GM21360 (cell line): ENCODE data around the gene CBX5.
"Not testable (repeated sequence)": the region's sequence is repeated elsewhere in the genome, so short reads cannot be mapped to it uniquely, and the experiment has no call there.

ENCODE experiments used
- ATAC-seq: cut with Tn5 transposase; IDR thresholded peaks from one replicate; pipeline ENCODE4 v1.9.1; 2021; ENCODE audit warnings: mild to moderate bottlenecking, moderate library complexity; ENCODE audit not compliant: unreplicated experiment

Gene CBX5

DNA sequence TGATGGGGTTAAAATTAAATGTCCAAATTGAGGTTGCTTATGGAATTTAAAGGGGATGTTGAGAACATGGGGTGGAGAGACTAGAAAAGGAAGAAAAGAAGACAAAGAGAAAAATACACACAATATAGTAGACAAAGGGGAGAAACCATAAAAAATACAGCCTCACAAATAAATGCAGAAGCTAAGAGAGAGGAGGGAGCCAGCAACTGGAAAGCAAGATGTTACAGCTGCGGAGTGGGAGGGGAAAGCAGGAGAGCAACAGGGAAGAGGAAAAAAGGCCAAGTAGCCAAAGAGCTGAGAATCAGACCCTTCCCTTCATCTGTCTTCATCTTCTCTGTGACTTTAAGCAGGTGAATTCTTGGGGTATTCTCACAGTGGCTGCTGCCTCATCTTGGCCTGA, 51.5 kb downstream of the CBX5 start:
- no peak for ATAC-seq

DNA sequence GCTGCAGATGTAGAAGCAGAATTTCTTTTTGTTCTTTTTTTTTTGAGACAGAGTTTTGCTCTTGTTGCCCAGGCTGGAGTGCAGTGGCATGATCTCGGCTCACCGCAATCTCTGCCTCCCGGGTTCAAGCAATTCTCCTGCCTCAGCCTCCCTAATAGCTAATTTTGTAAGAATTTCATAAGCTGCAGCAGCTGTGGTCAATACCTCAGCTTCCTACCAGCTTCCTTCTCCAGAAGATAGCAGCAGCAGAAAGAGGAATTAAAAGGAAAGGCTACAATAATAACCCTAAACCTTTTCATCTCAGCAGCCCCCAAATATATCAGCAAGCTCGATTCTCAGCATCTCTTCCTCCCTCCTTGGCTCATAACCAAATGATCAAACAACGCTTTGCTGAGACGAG, 52.0 kb downstream of the CBX5 start:
- ATAC-seq, result not testable (repeated sequence)

DNA sequence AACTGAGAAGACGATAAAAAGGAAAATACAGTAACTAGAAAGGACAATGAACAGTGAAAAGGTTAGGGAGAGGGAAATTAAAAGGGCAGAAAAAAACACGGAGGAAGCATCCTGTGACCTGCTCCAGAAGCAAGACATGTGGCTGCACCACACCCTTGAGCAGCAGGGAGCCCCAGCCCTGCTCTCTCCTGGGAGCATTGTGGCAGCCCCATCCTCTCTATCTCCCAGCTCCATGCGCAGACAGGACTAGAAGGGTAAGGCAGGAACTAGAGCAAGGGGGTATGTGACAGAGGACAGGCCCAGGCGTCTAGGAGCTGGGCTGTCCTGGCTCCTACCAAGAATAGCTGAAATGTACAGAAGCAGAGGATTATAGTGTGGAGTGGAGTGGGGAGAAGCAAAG, 52.5 kb downstream of the CBX5 start:
- no peak for ATAC-seq

DNA sequence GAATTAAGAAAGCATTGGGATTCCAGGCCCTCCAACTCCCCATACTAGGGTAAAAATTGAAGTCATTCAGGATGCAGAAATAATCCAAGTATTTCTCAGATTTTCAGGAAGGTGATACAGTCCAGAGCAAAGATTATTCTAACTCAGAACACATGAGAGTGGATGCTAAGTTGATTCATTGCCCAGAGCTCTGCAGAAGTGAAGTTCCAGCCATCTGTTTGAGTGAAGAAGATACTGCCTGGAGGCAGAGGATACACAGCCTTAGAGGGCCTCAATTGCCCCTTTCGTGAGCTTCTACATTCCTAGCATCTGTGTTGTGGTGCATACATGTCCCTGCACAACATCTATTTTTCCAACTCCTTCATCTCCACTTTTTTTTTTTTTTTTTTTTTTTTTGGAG, 54.3 kb downstream of the CBX5 start:
- ATAC-seq, result no peak

DNA sequence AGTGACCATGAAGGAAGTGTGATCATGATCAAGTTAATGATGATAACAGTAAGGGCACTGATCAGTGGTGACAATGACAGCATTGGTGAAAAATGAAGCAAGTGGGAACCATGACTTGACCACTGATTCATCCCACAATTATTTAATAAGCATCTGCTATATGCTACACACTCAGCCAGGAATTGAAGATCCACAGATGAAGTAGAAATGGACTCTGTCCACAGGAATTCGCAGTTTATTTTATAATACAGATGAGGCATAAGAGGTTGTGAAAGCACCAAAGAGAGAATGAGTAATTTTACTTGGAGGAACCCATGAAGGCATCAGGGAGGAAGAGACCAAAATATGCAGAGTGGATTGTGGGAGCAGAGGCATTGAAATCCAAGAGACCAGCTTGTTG, 57.3 kb downstream of the CBX5 start:
- no peak for ATAC-seq

DNA sequence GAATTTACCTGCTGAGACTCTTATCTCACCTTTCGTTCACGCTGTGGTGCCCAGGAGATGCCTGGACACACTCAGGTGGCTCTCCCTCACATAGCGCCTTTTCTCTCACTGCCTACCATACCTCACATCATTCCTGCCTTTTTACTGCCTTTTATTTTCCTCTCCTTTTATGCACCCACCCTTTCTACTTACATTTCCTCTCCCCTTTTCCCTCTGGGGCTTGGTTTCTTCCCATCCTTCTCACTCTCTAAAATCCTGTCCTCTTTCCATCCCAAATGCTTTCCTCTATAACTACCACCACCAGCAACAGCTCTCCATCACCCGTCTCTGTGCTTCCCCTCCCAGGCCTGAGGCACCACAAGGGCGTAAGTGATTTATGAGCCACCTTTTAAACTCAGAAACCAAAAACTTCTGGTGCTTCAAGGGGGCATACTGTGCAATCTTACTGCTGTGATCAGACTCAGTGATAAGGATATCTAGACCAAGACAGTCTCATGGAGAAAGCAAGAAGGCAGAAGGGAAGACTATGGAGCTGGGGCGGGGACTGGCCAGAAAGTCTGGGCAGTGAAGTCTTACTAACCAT, 58.4 kb downstream of the CBX5 start:
- ATAC-seq, result no peak

DNA sequence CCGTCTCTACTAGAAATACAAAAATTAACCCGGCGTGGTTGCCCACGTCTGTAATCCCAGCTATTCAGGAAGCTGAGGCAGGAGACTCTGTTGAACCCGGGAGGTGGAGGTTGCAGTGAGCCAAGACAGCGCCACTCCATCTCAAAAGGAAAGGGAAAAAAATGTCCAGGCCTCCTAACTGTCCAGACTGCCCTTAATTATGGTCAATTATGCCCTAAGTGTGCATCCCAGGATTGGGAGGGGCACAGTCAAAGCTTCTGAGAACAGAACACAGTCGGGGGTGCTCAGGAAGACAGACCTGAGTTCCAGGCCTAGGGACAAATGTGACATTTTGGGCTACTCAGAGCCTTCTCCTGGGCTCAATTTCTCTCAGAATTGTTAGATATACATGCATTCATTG, 59.4 kb downstream of the CBX5 start:
- no peak for ATAC-seq

DNA sequence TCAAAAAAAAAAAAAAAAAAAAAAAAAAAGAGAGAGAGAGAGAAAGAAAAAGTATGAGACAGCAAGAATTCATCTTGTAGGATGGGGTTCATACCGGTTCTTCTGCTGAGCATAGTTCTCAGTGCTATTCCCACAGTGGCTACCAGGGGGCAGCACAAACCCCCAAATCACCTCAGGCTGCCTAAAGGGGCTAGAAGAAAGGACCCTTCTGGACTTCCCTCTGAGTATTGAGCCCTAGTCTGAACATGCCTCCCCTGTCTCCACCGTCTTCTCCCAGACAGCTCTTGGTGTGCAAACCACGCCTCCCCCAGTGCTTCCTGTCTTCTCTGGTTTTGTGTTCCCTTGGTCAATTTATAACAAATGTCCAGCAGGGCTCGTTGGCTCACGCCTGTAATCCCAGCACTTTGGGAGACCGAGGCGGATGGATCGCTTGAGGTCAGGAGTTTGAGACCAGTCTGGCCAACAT, 59.8 kb downstream of the CBX5 start:
- ATAC-seq, result no peak

DNA sequence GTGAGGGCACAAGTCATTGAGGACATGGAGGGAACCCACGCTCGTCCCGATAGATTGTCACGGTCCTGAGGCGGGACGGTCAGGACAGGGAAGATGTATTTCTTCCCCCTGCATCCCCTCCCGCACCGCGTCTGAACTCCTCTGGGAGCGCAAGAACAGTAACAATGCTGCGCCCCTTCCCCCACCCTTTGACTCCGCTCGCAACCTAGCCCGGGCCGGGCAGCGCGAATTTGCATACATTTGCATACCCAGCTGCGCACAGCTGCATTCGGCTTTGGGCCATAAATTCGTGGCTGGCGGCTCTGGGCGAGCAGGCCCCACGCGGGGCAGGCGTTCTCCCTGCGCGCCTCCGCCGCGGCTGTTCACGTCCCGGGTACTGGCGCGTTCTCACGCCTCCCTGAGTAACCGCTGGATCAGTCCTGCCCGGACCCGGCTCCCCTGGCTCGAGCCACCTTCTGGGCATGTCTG, 62.1 kb downstream of the CBX5 start:
- ATAC-seq, result peak; percentile 29

DNA sequence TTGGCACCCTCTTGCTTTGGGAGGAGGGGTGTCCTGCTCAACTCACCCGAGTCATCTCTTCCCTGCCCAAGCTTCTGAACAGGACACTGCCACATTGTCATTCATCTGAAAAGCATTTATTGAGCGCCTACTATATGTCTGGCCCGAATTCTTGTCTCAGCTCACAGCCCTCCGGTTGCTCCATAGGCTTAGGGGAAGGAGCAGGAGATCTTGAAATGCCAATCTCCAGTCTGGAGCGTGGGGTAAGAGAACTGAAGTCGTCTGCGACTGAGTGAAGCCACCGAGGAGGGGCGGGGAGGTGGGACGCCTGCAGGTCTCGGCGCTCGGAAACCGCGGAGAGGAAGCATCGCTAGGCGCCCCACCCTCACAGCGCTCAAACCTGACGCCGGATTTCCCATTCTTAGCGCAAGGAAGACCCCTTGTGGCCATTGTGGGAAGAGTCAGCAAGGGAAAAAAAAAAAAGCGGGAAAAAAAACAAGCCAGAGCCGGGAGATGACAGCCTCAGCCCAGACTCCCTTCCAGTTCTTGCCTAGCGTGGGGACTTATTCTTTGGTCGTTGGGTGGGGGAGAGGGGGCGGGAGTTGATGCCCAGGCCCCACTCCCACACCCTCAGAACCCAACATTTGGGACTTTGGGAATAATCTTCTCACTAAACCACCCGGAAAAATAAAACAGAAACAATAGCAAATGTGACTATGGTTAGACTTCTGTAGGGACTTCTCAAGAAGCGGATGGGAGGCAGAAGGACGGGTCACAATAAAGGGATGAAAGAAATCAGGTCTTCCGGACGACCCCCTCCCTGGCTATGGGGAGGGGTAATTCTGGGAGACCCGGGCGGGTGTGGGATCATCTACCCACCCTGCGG, 62.9 kb downstream of the CBX5 start:
- ATAC-seq, result no peak

DNA sequence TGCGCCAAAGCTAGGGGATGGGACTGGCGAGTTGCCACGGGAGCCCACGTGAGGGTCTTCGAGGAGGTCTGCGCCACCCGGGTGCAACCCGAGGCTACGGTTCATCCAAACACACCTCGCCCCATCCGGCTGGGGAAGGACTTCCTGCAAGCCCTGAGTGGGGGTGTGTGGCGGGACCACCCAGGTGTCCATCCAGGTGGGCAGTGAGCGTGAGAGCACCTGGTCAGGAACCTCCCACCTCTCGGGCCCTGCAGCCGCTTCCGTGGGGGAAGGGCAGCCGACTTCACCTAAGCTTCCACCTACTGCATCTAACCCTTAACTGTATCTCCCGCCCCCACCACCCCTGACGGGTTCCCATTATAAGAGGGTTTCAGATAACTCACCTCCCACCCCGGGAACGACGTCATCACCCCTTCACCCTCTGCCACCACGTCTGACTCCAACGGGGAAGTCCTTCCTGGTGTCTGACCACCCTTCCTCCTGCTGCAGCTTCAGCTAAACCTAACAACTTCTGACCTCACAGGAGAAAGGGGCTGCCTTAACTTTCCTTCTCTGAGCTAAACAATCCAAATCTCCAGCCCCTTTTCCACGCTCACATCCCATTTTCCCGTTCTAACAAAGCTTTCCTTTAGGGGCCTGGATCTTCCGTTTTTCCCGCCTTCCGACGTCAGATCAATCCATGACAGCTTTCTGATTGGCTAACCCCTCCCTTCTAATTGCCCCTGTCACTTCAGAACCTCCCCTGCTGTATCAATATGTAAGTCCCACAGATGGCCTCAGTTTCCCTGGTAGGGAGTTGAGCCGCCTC, 63.7 kb downstream of the CBX5 start:
- ATAC-seq, result no peak

DNA sequence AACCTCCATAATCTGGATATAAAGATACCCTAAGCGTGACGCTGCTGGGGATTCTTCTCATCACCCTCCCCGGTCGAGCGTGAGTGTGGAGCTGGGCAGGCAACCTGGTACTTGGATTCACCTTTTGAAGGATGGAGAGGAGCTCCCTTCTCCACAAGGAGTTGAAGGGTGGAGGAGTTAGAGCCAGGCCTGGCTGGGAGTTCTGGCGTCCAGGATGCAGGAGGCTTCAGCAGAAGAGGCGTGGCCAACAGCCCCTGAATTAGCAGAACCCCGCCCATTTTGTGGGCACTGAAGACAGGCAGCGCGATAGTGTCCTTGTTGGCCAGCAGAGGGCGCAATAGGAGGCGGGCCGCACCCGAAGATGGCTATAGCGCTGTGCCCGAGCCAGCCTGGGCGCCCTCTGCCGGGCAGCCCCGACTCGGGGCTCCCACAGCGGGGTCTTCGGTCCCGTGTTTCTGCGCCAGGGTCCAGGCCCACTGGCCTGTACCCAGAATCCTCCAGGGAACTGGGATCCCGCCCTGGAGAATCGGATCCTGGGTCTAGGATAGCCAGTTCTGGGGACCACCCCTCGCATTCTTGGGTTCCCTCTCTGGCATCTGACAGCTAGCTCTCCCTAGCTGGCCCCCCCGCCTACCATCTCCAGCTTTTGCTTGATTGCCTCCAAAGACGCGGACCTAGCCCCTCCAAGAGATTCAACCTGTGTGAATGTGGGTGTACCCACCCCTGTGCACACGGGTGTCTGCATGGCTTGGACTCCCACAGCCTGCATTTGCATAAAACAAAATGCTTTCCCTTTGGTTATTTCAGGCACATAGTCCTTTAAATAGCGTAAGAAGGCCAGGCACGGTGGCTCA, 65.1 kb downstream of the CBX5 start:
- ATAC-seq, result peak; percentile 59

DNA sequence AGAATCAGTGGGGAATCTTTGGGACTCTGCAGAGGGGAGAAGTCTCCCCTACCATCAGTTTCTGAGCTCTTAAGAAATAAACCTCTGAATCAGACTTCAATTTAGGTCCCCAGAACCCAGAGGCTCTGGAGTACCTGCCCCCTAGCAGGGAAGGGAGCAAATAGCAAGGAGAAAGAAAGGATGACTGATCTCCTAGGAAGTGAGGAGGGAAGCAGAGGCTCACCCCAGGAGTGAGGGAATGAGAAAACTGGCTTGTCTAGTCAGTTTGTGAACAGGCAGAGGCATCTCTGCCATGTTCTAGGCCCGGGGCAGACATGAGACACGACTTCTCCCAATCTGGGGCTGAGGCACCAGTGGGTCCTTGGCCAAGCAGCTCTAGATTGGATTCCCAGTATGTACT, 66.8 kb downstream of the CBX5 start:
- no peak for ATAC-seq

DNA sequence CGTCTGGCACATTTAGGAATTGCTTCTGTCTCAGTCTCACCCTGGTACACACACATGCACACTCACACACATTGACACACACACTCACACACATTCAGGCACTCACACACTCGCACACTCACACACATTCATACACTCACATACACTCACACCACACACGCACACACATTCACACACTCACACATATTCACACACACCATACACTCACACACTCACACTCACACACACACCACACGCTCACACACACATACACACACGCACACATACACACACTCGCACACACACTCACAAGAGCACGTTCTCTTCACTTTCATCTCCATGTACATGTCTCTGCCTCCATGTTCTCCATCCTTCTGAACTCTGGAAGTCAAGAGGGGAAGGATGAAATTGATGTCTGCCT, 68.0 kb downstream of the CBX5 start:
- ATAC-seq, result no peak

DNA sequence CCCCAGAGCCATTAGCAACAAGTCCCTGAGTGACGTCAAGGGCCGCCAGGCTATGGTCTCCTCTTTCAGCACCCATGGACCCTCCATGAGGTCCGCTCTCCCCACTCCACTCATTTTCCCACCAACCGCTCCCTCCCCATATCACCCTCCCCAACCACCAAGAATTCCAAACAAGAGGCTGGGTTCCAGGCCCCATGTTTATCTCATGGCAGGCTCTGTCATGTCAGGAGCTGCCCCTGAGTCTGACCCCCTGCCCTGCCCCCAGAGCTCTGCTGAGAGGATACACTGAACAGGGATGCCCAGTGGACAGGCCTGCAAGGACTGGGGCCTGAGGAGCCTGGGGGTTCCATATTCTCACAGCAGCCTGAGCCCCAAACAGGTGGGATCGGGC, 69.5 kb downstream of the CBX5 start:
- no peak for ATAC-seq

DNA sequence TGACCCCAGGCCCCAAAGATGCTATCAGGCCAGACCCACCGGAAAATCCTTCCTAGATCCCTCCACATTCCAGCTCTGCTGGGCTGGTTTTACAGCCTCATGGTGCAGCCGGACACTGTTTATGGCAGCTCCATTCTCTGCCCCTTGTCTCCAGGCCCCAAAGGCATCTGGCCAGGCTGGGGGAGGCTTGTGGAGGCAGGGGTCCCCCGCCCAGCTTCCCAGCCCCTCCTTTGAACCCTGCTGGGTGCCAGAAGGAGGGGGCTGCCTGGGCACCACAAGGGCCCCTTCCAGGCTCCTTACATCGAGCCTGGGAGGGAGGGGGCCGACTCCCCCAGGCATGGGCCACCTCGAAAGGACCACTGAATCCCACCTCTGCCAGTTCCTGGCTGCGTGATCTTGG, 71.3 kb downstream of the CBX5 start:
- ATAC-seq, result no peak

DNA sequence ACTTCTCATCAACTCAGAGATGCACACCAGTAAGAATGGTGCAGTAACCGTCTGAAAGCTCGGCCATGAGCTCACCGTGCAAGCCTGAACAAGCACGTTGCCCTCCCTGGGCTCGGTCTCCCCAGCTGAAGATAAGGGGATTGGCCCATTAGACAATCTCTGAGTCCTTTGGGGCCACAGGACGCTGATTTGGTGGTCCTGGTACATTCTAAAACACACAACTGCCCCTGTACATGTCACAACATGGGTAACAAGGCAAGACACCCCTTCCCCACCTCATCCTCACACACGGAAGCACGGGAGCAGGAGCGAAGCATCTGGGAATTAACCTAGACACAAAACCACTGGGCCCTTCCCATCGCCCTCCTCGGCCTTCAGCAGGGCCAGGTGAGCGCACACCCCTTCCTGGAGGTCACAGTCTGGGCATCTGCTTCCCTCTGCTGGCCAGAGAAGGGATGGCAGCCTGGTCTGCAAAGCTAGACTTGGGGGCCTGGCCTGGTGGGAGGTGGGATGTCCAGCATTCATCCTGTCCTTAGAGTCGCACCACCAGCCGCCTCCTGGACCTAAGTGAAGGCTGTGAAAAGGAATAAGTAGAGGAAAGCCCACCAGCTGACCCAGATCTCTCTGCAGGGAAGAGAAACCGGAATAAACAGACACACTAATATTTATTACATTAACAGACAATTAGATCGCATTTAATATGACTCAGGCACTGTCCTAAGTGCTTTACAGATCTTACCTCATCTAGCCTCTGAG, 72.2 kb downstream of the CBX5 start:
- ATAC-seq, result no peak

DNA sequence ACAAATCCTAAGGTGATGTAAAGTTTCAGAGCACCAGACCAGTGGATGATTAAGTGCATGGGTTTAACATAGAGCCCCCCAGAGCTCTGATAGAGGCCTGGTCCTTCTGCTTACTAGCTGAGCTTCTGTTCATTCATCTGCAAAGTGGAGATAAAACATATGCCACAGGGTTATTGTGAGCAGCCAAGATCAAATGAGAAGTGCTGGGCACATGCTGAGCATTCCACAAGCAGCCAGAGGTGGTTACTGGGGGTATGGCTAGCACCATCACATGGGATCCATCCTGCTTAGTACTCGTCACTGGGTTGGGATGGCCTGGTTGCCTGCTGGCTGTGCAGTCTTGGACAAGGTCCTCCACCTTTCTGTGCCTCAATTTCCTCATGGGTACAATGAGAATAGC, 73.1 kb downstream of the CBX5 start:
- ATAC-seq, result no peak

DNA sequence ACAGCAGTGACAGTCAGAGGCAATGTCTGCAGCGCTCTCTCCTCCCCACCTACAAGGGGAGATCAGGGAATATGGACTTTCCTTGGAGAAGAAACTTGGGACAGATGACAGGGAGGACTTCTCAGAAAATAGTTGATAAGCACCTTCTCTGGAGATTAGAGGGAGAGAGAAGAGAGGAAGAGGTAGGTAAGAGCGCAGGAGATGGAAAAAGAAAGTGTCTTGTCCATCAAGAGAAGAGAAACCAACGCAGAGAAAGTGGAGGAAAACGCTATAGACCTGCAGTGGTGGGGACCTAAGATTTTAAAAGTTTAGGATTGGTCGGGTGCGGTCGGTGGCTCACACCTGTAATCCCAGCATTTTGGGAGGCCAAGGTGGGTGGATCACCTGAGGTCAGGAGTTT, 75.6 kb downstream of the CBX5 start:
- ATAC-seq, result no peak
